Activated B cell treated with CpG ODN at 0.5 μM for 24 hours (primary cell): ENCODE results near the gene PAM. TPM values are rescaled to one million over a fixed set of nuclear protein-coding genes. Genes with fewer than 3 reads are reported as not detected.
"Not testable (repeated sequence)": the region's sequence is repeated elsewhere in the genome, so short reads cannot be mapped to it uniquely, and the experiment has no call there.

Experiments used
- ATAC-seq: fragments of 200-7000 bp; cut with Tn5 transposase; one replicate; pipeline ENCODE4 v1.10.0; 2021; ENCODE audit warnings: low read depth, mild to moderate bottlenecking, moderate library complexity
- CTCF ChIA-PET: fragments of 350-600 bp; sonication (Branson Sonifier 250); formaldehyde crosslinking; loops from one replicate; lab custom pipeline; 2021; ENCODE audit warnings: antibody characterized with exemption; lab: Charles Lee
- POLR2A ChIA-PET: fragments of 350-600 bp; sonication (Branson Sonifier 250); formaldehyde crosslinking; loops from one replicate; lab custom pipeline; 2021; ENCODE audit warnings: antibody characterized with exemption; lab: Charles Lee
- DNase-seq: peaks from one replicate; pipeline ENCODE4 v3.0.0; 2022
- H3K27ac Mint-ChIP-seq: one replicate; pipeline ENCODE4 v1.8.0; 2020; ENCODE audit warnings: mixed read lengths
- H3K27me3 Mint-ChIP-seq: one replicate; pipeline ENCODE4 v1.8.0; 2021; ENCODE audit warnings: mixed read lengths
- H3K36me3 Mint-ChIP-seq: one replicate; pipeline ENCODE4 v1.8.0; 2021; ENCODE audit warnings: low read depth, mixed read lengths
- H3K4me1 Mint-ChIP-seq: one replicate; pipeline ENCODE4 v1.8.0; 2021; ENCODE audit warnings: mixed read lengths
- H3K4me3 Mint-ChIP-seq: one replicate; pipeline ENCODE4 v1.8.0; 2020; ENCODE audit warnings: mild to moderate bottlenecking, mixed read lengths
- H3K9me3 Mint-ChIP-seq: one replicate; pipeline ENCODE4 v1.8.0; 2020; ENCODE audit warnings: mixed read lengths
- CTCF ChIP-seq: fragments of 200-600 bp; IDR thresholded peaks from one replicate; pipeline ENCODE4 v1.8.0; 2022; ENCODE audit warnings: antibody characterized with exemption, mild to moderate bottlenecking
- intact Hi-C: fragments of 100-400 bp; cut with micrococcal nuclease; formaldehyde crosslinking; loops from one replicate; pipeline ENCODE4 v1.15.1; 2024
- total RNA-seq: library from RNA; stranded (reverse); gene quantifications from 2 replicates; pipeline ENCODE4 v1.2.3, GENCODE V29; 2022

The PAM gene
- total RNA-seq, 1 donor from 2014 or later: 19.0 TPM

GRCh38 chr5:103035701-103036100 lies 280.6 kb downstream of the PAM start:
- Mint-ChIP-seq H3K27ac (no peak overlapping the region), H3K36me3 (no peaks in the 10 kb centered on the region), H3K27me3 (no peaks in the 10 kb centered on the region), H3K4me1 (no peaks in the 10 kb centered on the region), H3K4me3 (no peak overlapping the region), H3K9me3 (no peaks in the 10 kb centered on the region)
- intact Hi-C loops: no loop called here
- no peak for DNase-seq
- POLR2A ChIA-PET: no interaction called here
- no peak for ATAC-seq
- CTCF ChIA-PET: no interaction called here
- no peak for TF ChIP-seq CTCF

GRCh38 chr5:103036601-103037000 lies 281.5 kb downstream of the PAM start:
- TF ChIP-seq CTCF: no peak
- ChIA-PET POLR2A (no interaction called here), CTCF (no interaction called here)
- DNase-seq (no peak), ATAC-seq (no peak)
- no peaks in the 10 kb centered on the region for H3K9me3 Mint-ChIP-seq
- H3K27ac Mint-ChIP-seq: no peak overlapping the region
- no peaks in the 10 kb centered on the region for H3K4me1 Mint-ChIP-seq
- H3K27me3 Mint-ChIP-seq: no peaks in the 10 kb centered on the region
- no peak overlapping the region for H3K4me3 Mint-ChIP-seq
- intact Hi-C loops: no loop called here
- H3K36me3 Mint-ChIP-seq: no peaks in the 10 kb centered on the region

- H3K27me3 Mint-ChIP-seq: no peaks in the 10 kb centered on the region
- H3K9me3 Mint-ChIP-seq: no peaks in the 10 kb centered on the region
- H3K36me3 Mint-ChIP-seq: no peaks in the 10 kb centered on the region
- intact Hi-C loops: no loop called here
- ChIA-PET CTCF (no interaction called here), POLR2A (no interaction called here)
- no peak for TF ChIP-seq CTCF
- no peaks in the 10 kb centered on the region for H3K4me1 Mint-ChIP-seq
- H3K4me3 Mint-ChIP-seq: no peak overlapping the region
- H3K27ac Mint-ChIP-seq: no peak overlapping the region
- no peak for ATAC-seq
- no peak for DNase-seq
Observed at GRCh38 chr5:103037673-103038455, 282.8 kb downstream of the PAM start.

- no peak for DNase-seq
- H3K9me3 Mint-ChIP-seq: no peaks in the 10 kb centered on the region
- H3K27ac Mint-ChIP-seq: no peak overlapping the region
- ChIA-PET POLR2A (no interaction called here), CTCF (no interaction called here)
- H3K27me3 Mint-ChIP-seq: no peaks in the 10 kb centered on the region
- TF ChIP-seq CTCF: no peak
- H3K4me3 Mint-ChIP-seq: no peak overlapping the region
- no peak for ATAC-seq
- intact Hi-C loops: loop anchor here (1.0 kb wide), 4 partner anchors 98 to 505 kb away; no protein-coding TSS in a partner anchor
- no peaks in the 10 kb centered on the region for H3K36me3 Mint-ChIP-seq
- H3K4me1 Mint-ChIP-seq: no peaks in the 10 kb centered on the region
Observed at GRCh38 chr5:103041071-103041676, 286.1 kb downstream of the PAM start.

- H3K27me3 Mint-ChIP-seq, CTCF ChIA-PET, POLR2A ChIA-PET, DNase-seq, H3K9me3 Mint-ChIP-seq, H3K27ac Mint-ChIP-seq, H3K4me1 Mint-ChIP-seq, ATAC-seq, H3K4me3 Mint-ChIP-seq, H3K36me3 Mint-ChIP-seq, intact Hi-C loops: not testable (repeated sequence)
Observed at GRCh38 chr5:103046706-103047105, 291.6 kb downstream of the PAM start.
